Liver (tissue), 9 donors: ENCODE results near the gene XYLB. TPM values are rescaled to one million over a fixed set of nuclear protein-coding genes. Genes with fewer than 3 reads are reported as not detected.

Experiments
- DNase-seq: peaks from one replicate; pipeline ENCODE4 v3.0.0-alpha.2; 2017; ENCODE audit warnings: low spot score
- H3K27ac ChIP-seq, 2 donors: one replicate each; pipeline ENCODE4 v1.7.0; 2013; ENCODE audit warnings: inconsistent platforms in 2 of 2, low read length in 2 of 2, control low read depth in 1 of 2, low read depth in 1 of 2, mild to moderate bottlenecking in 1 of 2
- H3K27me3 ChIP-seq, 4 donors: one replicate each; pipeline versions ENCODE4 v1.6.1 to v1.7.0; 2013; ENCODE audit warnings: low read length in 3 of 4, inconsistent platforms in 1 of 4, mild to moderate bottlenecking in 1 of 4, moderate library complexity in 1 of 4; ENCODE audit not compliant: control insufficient read depth in 4 of 4, insufficient read depth in 4 of 4
- H3K36me3 ChIP-seq, 4 donors: one replicate each; pipeline versions ENCODE4 v1.6.1 to v1.7.0; 2013; ENCODE audit warnings: low read length in 3 of 4, mild to moderate bottlenecking in 3 of 4, low read depth in 1 of 4, moderate library complexity in 1 of 4; ENCODE audit not compliant: control insufficient read depth in 4 of 4, insufficient read depth in 3 of 4
- H3K4me1 ChIP-seq, 4 donors: one replicate each; pipeline versions ENCODE4 v1.6.1 to v1.7.0; 2013; ENCODE audit warnings: low read length in 3 of 4, mild to moderate bottlenecking in 3 of 4, moderate library complexity in 1 of 4; ENCODE audit not compliant: control insufficient read depth in 4 of 4, insufficient read depth in 4 of 4
- H3K4me3 ChIP-seq, 3 donors: one replicate each; pipeline versions ENCODE4 v1.6.1 to v1.7.0; 2013; ENCODE audit warnings: low read length in 3 of 3, control low read depth in 1 of 3, low read depth in 1 of 3, mild to moderate bottlenecking in 1 of 3
- H3K9ac ChIP-seq, 2 donors: one replicate each; pipeline ENCODE4 v1.7.0; 2013; ENCODE audit warnings: low read length in 2 of 2, mild to moderate bottlenecking in 2 of 2, moderate library complexity in 2 of 2, control low read depth in 1 of 2, low read depth in 1 of 2
- H3K9me3 ChIP-seq, 4 donors: one replicate each; pipeline versions ENCODE4 v1.6.1 to v1.7.0; 2013; ENCODE audit warnings: low read length in 3 of 4; ENCODE audit not compliant: control insufficient read depth in 4 of 4
- FOXA1 ChIP-seq: IDR thresholded peaks from 2 replicates; pipeline ENCODE4 v1.6.1; 2016; ENCODE audit warnings: antibody characterized with exemption
- FOXA2 ChIP-seq: IDR thresholded peaks from 2 replicates; pipeline ENCODE4 v1.6.1; 2016; ENCODE audit warnings: antibody characterized with exemption
- GABPA ChIP-seq, 2 donors: IDR thresholded peaks in 1 of 2; conservative IDR thresholded peaks in 1 of 2; 2 replicates each; pipeline ENCODE4 v1.6.1; 2016; ENCODE audit warnings: antibody characterized with exemption in 2 of 2, mild to moderate bottlenecking in 1 of 2, moderate library complexity in 1 of 2
- HNF4A ChIP-seq, 2 donors: conservative IDR thresholded peaks; 2 replicates each; pipeline ENCODE4 v1.6.1; 2016; ENCODE audit warnings: antibody characterized with exemption in 2 of 2, mild to moderate bottlenecking in 2 of 2
- REST ChIP-seq: IDR thresholded peaks from 2 replicates; pipeline ENCODE4 v1.6.1; 2016; ENCODE audit warnings: antibody characterized with exemption, mild to moderate bottlenecking
- RXRA ChIP-seq, 2 donors: IDR thresholded peaks; 2 replicates each; pipeline ENCODE4 v1.6.1; 2017 to 2018; ENCODE audit warnings: antibody characterized with exemption in 2 of 2, mild to moderate bottlenecking in 1 of 2
- YY1 ChIP-seq: IDR thresholded peaks from 2 replicates; pipeline ENCODE4 v1.6.1; 2016; ENCODE audit warnings: antibody characterized with exemption, mild to moderate bottlenecking
- ZBTB33 ChIP-seq: IDR thresholded peaks from 2 replicates; pipeline ENCODE4 v1.6.1; 2016; ENCODE audit warnings: antibody characterized with exemption
- WGBS: extraction: QIAGEN DNeasy Blood & Tissue Kit; methylation state at CpG from one replicate; pipeline ENCODE4 v1.1.7; 2013; 5-methylcytosine and 5-hydroxymethylcytosine counted together
- polyA plus RNA-seq, 2 donors: library from polyadenylated mRNA; stranded (reverse) in 1 of 2; unstranded in 1 of 2; fragments of 200-250 nt in 1 of 2; fragments of >200 nt in 1 of 2; fragmentation: Nextera tagmentation in 1 of 2; extraction: Ambion mirVana in 1 of 2; gene quantifications; one replicate each; pipeline versions ENCODE4 v1.2.1 to v1.2.3, GENCODE V29; 2013 to 2015
- total RNA-seq, 2 donors: library from RNA; depleted of rRNA; stranded (reverse); fragments of >200 nt; gene quantifications; one replicate each; pipeline ENCODE4 v1.2.3, GENCODE V29; 2014
- TF ChIP-seq, protein P1 (sequence below): IDR thresholded peaks from 2 replicates; pipeline ENCODE4 v1.6.1; 2016; ENCODE audit warnings: antibody characterized with exemption
- donor health status: healthy.
- donor health status: healthy.
- donor health status: healthy.
- donor health status: healthy.
- donor health status: healthy.

Gene XYLB
- total and polyA plus RNA-seq, 4 donors = 14.2 to 51.5 (median 18.0) TPM

DNA sequence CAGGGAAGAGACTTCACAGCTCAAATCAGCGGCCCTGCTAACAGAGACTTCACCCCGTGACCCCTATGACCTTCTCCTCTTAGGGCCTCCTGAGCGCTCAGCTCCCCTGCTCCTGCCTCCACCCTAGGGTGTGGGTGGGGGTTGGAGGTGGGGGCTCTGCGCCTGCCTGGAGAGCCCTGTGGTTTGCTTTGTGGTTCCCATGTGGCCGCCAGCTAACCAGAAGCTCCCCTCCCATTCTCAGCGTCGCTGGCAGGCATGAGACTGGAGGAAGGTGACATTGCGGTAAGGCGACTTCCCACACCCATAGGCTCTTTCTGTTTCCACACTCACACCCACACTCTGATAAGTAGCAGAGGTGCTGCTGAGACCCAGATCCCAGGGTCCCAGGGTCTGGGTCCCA, 27.6 kb downstream of the XYLB start:
- Histone ChIP-seq H3K4me3 (no peak overlapping the region), H3K9ac (no peak overlapping the region), H3K27ac (no peak overlapping the region), H3K9me3 (no peaks in the 10 kb centered on the region), H3K27me3 (no peaks in the 10 kb centered on the region), H3K36me3 (peaks cover 17 to 94% (median 78%) of the 10 kb centered on the region in 4 donors), H3K4me1 (no peaks in the 10 kb centered on the region)
- 84% methylated on average over 9 of the region's 9 CpGs for WGBS
- no peak for DNase-seq
- TF ChIP-seq REST = no peak

DNA sequence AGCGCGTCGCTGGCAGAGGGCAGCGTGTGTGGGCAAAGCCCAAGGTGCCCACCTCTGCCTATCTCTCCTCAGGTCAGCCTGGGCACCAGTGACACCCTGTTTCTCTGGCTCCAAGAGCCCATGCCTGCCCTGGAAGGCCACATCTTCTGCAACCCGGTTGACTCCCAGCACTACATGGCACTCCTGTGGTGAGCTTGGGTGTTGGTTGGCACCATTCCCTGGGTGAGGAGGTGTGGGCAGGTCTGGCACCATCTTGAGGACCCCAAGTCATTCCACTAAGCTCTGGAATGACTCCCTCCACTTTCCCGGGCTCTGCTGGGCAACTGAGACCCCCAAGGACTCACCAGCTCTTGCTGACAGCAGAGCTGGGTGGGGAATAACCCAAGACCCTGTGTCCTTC, 28.5 kb downstream of the XYLB start:
- Histone ChIP-seq H3K9ac (no peak overlapping the region), H3K4me3 (no peak overlapping the region), H3K27me3 (no peaks in the 10 kb centered on the region), H3K36me3 (peaks cover 18 to 94% (median 80%) of the 10 kb centered on the region in 4 donors), H3K4me1 (no peaks in the 10 kb centered on the region), H3K9me3 (no peaks in the 10 kb centered on the region), H3K27ac (no peak overlapping the region)
- no peak for DNase-seq
- 95% methylated on average over 6 of the region's 6 CpGs for WGBS
- no peak for TF ChIP-seq ZBTB33
- TF ChIP-seq, protein P1, sequence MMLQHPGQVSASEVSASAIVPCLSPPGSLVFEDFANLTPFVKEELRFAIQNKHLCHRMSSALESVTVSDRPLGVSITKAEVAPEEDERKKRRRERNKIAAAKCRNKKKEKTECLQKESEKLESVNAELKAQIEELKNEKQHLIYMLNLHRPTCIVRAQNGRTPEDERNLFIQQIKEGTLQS = no peak
- TF ChIP-seq RXRA (IDR thresholded peaks at IDR 0.05) = no peak

DNA sequence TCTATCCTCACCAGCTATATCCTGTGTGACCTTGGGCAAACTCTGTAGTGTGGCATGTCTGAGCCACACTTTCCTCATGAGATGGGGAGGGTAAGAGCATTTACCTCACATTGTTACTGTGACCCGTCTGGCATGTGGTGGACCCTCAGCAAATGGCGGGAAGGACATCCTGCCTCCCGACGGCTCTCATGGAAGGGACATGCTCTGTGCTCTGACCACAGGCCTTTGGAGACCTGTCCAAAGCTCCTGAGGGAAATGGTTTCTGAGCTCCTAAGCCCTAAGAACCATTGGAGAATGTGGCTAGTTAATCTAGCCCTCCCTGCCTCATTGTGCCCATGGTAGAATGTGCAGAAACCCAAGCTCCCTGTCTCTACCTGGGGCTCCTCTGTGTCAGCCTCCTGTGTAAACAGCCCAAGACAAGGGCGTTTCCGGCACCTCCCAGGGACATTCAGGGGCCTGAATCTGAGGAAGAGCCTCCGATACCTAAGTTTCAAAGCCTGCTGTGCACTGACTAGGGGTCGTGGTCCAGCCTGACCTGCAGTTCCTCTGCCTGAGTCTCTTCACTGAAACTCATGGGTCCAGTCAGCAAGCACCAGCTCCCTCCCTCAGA, 29.0 kb downstream of the XYLB start:
- Histone ChIP-seq H3K9ac (no peak overlapping the region), H3K36me3 (peaks cover 18 to 95% (median 80%) of the 10 kb centered on the region in 4 donors), H3K4me1 (no peaks in the 10 kb centered on the region), H3K4me3 (no peak overlapping the region), H3K27ac (no peak overlapping the region), H3K27me3 (no peaks in the 10 kb centered on the region), H3K9me3 (no peaks in the 10 kb centered on the region)
- WGBS = 93% methylated on average over 8 of the region's 8 CpGs
- DNase-seq = peak; percentile 27
- no peak for TF ChIP-seq RXRA (IDR thresholded peaks at IDR 0.05)
- TF ChIP-seq YY1 = no peak
- no peak for TF ChIP-seq GABPA (IDR thresholded peaks at IDR 0.05 in 1 of 2, conservative IDR thresholded peaks at IDR 0.05 in 1 of 2)
- TF ChIP-seq, protein P1 = no peak
- TF ChIP-seq FOXA1 = no peak
- no peak for TF ChIP-seq HNF4A (conservative IDR thresholded peaks at IDR 0.05)
- no peak for TF ChIP-seq REST
- TF ChIP-seq FOXA2 = no peak
